ENCODE data around the gene PLIN3. TPM values are rescaled to one million over a fixed set of nuclear protein-coding genes. Genes with fewer than 3 reads are reported as not detected.

The PLIN3 gene
- 140 and 291 TPM in 2 replicates for total RNA-seq (2014; rRNA removed; shearing (Covaris generic); ENCODE audit: low replicate concordance)

DNA sequence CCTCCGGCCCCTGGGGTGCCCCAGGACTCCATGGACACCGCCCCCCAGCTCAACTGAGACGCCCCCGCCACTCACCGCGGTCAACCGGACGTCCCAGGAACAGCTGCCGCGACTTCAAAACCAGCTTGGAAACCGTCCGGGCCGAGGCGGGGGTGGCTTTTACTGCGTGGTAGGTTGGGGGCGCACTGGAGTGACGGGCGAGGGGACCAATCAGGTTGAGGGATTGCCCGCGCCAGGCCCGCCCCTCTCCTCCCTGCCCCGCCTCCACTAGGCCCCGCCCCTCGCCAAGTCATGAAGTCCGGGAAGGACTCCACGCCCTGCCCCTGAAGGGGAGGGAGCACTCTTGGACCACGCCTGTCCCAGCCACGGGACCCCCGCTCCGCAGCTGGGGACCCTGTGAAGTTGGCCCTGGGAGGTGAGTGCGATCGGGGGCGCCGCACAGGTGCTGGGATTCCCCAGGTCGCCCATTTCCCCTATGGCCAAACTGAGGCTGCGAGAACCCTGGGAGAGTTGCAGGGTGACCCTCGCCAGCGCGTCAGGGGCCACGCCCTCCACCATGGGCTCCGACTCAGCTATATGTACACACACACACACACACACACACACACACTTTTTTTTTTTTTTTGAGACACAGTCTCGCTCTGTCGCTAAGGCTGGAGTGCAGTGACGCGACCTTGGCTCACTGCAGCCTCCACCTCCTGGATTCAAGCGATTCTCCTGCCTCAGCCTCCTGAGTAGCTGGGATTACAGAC is at the start of gene PLIN3:
TSS of gene PLIN3 (minus strand) at position 134 of the 752 bp plus-strand sequence. CDS start 6,273 bp downstream, outside the sequence.
- Histone ChIP-seq H3K36me3 (peaks cover 12% of the 10 kb centered on the region), H3K27me3 (no peaks in the 10 kb centered on the region), H3K9me3 (no peaks in the 10 kb centered on the region), H3K4me3 (peak within 1 kb of the TSS; percentile 81)
- DNase-seq = peak; percentile 95

GRCh38 chr19:4916292-4917082 is 49.0 kb upstream of the PLIN3 start:
- no peak for DNase-seq
- Histone ChIP-seq H3K4me3 (no peak overlapping the region), H3K27me3 (no peaks in the 10 kb centered on the region), H3K9me3 (no peaks in the 10 kb centered on the region), H3K36me3 (peaks cover 50% of the 10 kb centered on the region)

DNA sequence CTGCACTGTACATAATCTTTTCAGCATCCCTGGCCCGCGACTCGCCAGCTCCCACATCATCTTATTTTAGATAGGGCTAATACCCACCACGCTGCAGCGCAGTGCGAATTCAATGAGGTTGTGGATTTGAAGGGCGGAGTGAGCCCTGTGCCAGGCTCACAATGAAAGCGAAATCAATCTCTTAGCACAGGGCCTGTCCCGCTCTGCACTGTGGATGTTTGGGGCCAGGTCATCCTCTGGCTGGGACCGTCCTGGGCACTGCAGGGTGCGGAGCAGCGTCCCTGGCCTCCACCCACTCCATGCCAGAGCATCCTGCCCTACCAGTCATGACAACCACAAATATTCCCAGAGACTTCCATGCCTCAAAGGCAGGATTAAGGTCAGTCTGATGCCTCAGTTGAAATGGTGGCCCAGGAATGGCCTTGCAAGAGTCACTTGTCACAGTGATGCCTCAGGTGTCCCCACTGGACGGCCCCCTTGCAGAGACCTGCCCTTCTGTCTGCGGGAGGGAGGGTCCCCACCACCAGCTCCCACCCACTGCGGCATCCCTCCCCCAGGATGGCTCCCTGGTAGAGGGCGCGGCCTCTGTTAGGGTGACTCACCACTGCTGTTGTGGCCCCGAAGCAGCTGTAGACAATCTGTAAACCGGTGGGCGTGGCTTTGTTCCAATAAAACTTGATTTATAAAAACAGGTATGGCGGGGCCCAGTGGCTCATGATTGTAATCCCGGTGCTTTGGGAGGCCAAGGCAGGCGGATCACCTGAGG is 47.5 kb upstream of the PLIN3 start:
- Histone ChIP-seq H3K27me3 (no peaks in the 10 kb centered on the region), H3K36me3 (peaks cover 44% of the 10 kb centered on the region), H3K9me3 (no peaks in the 10 kb centered on the region), H3K4me3 (no peak overlapping the region)
- peak; percentile 82 for DNase-seq

DNA sequence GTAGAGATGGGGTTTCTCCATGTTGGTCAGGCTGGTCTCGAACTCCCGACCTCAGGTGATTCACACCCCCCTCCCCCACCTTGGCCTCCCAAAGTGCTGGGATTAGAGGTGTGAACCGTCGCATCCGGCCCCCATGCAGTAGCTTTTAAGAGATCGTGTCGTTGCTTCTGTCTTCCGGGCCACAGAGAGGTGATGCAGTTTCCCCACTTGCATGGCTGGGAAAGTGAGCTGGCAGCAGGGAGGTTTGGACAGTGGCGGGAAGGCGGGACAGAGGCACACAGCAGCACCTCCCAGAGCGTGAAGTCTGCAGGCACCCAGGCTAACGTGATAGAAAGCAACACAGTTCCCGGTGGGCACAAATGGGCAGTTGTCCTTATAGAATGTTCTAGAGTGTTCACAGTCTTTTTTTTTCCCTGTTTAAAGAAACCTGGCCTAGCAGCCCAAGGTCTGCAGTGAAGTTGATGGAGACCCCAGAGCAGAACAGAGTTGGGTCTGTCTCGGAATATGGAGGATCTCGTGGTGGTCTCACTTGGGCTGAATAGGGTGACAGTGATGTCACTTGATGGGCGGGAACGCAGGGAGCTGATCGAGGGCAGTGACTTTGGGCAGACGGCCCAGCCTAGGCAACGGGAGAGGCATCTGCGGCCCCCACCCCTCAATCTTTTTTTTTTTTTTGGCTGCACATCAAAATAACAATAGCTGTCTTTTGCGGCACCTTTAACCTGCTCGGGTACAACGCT is 46.7 kb upstream of the PLIN3 start:
- no peak for DNase-seq

DNA sequence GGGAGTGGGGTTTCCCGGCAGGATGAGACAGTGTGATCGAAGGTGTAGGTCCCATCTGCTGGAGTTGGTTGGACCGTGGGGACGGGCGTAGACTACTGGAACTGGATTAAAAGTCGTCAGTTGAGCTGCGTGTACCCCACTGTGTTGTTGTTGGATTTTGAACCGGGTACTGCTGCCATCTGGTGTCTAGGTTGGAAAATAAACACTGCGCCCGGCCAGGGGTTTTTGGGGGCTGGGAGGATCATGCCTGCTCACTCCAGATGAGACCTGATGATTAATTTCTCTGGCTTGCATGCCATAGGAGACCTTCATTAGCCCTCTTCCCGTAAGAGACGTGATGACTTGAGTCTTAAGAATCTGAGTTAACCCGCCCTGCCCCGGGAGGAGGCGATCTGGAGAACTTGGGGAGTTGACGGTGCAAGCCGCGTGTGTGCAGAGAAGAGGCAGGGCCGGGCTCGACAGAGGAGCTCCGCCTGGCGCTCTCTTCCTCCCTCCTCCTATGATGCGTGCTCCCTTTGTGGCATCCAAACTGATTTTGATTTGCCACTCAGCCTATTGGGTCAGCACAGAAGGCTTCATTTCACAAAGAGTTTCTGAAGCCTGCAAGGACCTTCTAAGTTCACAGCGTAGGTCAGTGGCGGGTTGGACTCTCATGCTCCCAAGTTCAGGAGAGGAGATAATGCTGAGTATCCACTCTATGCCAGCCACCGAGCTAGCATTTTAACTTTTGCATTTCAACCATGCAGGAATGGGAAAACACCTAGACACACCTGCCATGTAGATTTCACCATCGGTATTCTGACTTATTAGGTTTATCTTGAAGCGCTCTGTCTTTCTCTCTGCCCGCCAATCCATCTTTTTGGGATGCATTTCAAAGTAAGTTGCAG is 44.6 kb upstream of the PLIN3 start:
- Histone ChIP-seq H3K36me3 (peaks cover 39% of the 10 kb centered on the region), H3K4me3 (peak overlapping the region; percentile 62), H3K9me3 (no peaks in the 10 kb centered on the region), H3K27me3 (no peaks in the 10 kb centered on the region)
- peak; percentile 96 for DNase-seq

More for the DNA sequence above, 46.7 kb upstream of the PLIN3 start:
- H3K4me3 ChIP-seq = no peak overlapping the region
- H3K36me3 ChIP-seq = peaks cover 39% of the 10 kb centered on the region
- H3K9me3 ChIP-seq = no peaks in the 10 kb centered on the region
- H3K27me3 ChIP-seq = no peaks in the 10 kb centered on the region

GRCh38 chr19:4911314-4911713 is 43.8 kb upstream of the PLIN3 start:
- DNase-seq = no peak
- H3K9me3 ChIP-seq = no peaks in the 10 kb centered on the region
- peaks cover 34% of the 10 kb centered on the region for H3K36me3 ChIP-seq
- peak overlapping the region; percentile 62 for H3K4me3 ChIP-seq
- no peaks in the 10 kb centered on the region for H3K27me3 ChIP-seq

DNA sequence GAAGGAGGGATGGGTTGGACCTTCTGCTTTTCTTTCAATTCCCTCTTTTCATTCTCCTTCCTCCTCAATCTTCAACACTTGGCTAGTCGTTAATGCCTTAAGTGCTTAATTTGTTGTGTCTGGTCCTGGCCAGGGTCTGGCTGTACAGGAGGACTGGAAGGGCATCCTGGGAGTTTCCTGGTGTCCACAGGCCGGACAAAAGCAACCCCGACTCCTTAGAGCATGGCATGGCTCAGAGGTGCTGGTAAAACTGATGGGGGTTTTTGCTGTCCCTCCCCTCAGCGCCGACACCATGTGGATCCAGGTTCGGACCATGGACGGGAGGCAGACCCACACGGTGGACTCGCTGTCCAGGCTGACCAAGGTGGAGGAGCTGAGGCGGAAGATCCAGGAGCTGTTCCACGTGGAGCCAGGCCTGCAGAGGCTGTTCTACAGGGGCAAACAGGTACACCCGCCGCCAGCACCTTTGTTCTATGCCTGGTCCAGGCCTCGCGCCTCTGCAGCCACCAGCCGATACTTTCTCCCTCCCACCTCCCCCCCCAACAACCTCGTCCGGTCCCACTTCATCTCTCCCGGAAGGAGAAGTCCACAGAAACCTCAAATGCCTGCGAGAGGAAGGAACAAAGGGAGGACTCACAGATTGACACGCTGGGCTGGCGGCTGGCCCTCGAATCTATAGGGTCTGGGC is 43.3 kb upstream of the PLIN3 start:
- no peaks in the 10 kb centered on the region for H3K9me3 ChIP-seq
- peaks cover 31% of the 10 kb centered on the region for H3K36me3 ChIP-seq
- H3K27me3 ChIP-seq = no peaks in the 10 kb centered on the region
- peak; percentile 49 for DNase-seq
- H3K4me3 ChIP-seq = peak overlapping the region; percentile 62

DNA sequence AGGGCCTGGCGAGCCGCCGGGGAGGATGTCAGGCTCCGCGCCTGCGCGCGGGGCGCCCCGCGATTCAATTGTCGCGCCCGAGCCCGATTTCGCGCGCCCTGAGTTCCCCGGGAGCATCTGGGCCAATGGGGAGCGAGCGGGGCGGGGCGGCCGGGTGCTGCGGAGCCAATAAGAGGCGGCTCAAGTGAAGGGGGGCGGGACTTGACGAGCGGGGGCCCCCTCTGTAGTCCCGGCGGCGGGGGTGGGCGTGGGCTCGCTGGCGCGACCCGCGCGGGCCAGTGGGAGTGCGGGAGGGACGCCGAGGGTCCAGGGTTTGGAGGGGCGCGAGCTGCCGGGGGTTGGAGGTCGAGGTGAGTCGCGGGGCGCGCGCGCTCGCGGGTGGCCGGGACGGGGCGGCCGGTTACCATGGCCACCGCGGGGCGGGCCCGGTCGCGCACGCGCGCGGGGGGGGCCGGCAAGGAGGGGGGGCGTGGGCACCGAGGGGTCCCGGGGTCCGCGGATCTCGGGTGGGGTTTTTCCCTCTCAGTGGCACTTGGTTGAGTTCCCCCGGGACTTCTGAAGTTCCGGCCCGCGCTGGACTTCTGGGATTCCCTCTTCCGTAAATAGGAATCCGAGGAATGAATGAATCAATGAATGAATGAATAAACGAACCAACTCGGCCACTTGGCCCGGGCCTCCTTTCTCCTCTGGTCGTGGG is 42.6 kb upstream of the PLIN3 start:
- Histone ChIP-seq H3K36me3 (peaks cover 26% of the 10 kb centered on the region), H3K4me3 (peak overlapping the region; percentile 62), H3K27me3 (no peaks in the 10 kb centered on the region), H3K9me3 (no peaks in the 10 kb centered on the region)
- DNase-seq = peak; percentile 90

GRCh38 chr19:4909156-4909896 is 41.9 kb upstream of the PLIN3 start, which contains the start of gene UHRF1:
Gene UHRF1, plus strand, starts transcription at chr19:4909501. Its CDS starts 1,385 bp downstream, at chr19:4910886.
- DNase-seq = peak; percentile 73

GRCh38 chr19:4908781-4909155 is 41.3 kb upstream of the PLIN3 start:
- Histone ChIP-seq H3K9me3 (no peaks in the 10 kb centered on the region), H3K27me3 (no peaks in the 10 kb centered on the region), H3K4me3 (peak overlapping the region; percentile 62), H3K36me3 (peaks cover 22% of the 10 kb centered on the region)
- no peak for DNase-seq

More at GRCh38 chr19:4909156-4909896, 41.9 kb upstream of the PLIN3 start, which contains the start of gene UHRF1:
- Histone ChIP-seq H3K9me3 (no peaks in the 10 kb centered on the region), H3K4me3 (peak within 1 kb of the TSS; percentile 62), H3K27me3 (no peaks in the 10 kb centered on the region), H3K36me3 (peaks cover 26% of the 10 kb centered on the region)

GRCh38 chr19:4908360-4908759 is 40.9 kb upstream of the PLIN3 start:
- DNase-seq = no peak
- H3K36me3 ChIP-seq = peaks cover 20% of the 10 kb centered on the region
- no peaks in the 10 kb centered on the region for H3K9me3 ChIP-seq
- H3K4me3 ChIP-seq = no peak overlapping the region
- no peaks in the 10 kb centered on the region for H3K27me3 ChIP-seq

GRCh38 chr19:4906963-4907362 is 39.5 kb upstream of the PLIN3 start:
- no peak for DNase-seq
- Histone ChIP-seq H3K4me3 (no peak overlapping the region), H3K36me3 (peaks cover 9% of the 10 kb centered on the region)

DNA sequence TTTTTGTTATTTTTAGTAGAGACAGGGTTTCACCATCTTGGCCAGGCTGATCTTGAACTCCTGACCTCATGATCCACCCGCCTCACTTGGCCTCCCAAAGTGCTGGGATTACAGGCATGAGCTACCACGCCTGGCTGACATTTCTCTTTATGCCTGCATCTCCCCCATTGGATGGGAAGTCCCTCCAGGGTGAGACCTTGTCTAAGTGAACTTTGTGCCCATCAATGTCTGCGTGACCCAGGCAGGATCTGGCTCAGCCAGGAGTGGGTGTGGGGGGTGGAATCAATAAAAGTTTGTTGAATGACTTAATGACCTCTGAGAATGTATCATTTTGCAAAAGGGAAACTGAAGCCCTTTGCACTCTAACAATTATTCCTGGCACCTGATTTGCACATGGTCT is 37.0 kb upstream of the PLIN3 start:
- no peak overlapping the region for H3K4me3 ChIP-seq
- DNase-seq = no peak
- H3K9me3 ChIP-seq = no peaks in the 10 kb centered on the region
- no peaks in the 10 kb centered on the region for H3K36me3 ChIP-seq
- no peaks in the 10 kb centered on the region for H3K27me3 ChIP-seq

More at GRCh38 chr19:4906963-4907362, 39.5 kb upstream of the PLIN3 start:
- no peaks in the 10 kb centered on the region for H3K27me3 ChIP-seq
- no peaks in the 10 kb centered on the region for H3K9me3 ChIP-seq

GRCh38 chr19:4902796-4903195 is 35.3 kb upstream of the PLIN3 start, which contains the start of gene ARRDC5:
Gene ARRDC5, minus strand, starts transcription at chr19:4902896. Its CDS starts 71 bp downstream, at chr19:4902825.
- no peak for DNase-seq
- H3K9me3 ChIP-seq = no peaks in the 10 kb centered on the region
- no peaks in the 10 kb centered on the region for H3K27me3 ChIP-seq
- no peaks in the 10 kb centered on the region for H3K36me3 ChIP-seq
- H3K4me3 ChIP-seq = no peak within 1 kb of the TSS
